Measurements from ENCODE around the gene LHX4. TPM values are rescaled to one million over a fixed set of nuclear protein-coding genes. Genes with fewer than 3 reads are reported as not detected.
A peak's percentile ranks its signal among the peaks of the same experiment; 100 is the strongest.

Gene LHX4
- total RNA-seq, 2 donors from 2014 or later = 0.58 to 1.7 TPM

DNA sequence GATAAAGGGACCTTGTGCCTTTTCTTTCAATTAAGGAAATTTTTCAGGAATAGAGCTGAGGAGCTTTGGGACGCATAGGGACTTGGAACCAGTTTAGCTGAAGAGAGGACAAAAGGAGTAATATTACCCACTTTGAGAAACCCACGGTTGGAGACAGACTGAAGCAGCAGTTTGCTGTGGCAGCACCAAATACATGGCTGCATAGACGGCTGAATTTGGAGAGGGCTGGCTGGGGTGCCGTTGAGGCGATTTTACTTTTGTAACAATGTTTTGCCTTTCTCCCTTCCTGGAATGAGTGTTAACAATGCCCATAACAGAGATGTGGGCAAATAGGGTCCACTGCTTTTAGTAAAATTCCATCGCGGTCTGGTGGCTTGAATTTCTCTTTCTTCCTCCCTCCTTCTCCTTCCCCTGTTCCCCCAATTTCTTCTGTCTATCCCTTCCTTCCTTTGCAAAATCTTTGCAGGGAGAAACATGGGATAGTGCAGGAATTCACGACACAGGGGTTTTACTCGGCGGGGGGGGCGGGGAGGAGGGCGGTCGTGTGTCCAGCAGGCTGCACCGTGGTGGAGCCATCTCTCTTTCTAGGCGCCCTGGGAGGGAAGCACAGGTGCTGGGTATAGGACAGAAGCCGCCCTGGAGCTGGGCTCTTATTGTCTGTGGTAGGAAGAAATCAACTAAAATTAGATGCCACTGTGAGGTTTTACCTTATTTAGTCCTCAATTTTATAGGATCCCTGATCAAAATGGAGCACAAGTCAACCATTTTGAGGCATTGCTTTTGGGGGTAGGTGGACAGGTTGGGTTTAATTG, 6.8 kb downstream of the LHX4 start:
- ATAC-seq = no peak
- no peak for DNase-seq
- intact Hi-C loops (cut with DNase I, micrococcal nuclease) = no loop called here

DNA sequence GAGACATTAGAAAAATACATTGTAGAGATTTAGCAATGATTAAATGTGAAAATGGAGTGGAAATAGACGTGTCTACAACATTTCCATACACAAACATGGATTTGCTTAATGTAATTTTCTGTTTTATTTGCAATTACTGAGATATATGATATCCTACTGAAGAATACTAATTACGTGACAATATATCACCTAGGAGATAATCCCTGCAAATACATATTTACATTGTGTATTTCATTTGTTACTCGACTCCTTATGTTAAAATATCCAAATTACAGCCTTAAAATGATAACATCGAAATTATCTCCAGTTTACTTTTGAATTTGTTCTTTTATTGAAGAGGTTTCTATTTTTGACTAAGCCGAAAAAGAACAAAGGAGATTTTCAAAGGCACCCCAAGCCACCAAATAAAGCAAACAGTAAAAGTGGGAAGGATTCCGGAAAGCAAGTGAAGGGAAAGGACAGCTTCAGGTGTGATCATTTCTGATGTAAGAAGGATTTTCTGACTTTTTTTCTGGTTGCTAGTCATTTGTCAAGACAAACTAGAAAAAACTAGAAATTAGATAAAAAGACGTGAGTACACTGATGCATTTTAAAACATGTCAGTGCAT, 7.9 kb downstream of the LHX4 start:
- ATAC-seq (no peak), DNase-seq (no peak)
- intact Hi-C loops (cut with DNase I, micrococcal nuclease) = no loop called here

DNA sequence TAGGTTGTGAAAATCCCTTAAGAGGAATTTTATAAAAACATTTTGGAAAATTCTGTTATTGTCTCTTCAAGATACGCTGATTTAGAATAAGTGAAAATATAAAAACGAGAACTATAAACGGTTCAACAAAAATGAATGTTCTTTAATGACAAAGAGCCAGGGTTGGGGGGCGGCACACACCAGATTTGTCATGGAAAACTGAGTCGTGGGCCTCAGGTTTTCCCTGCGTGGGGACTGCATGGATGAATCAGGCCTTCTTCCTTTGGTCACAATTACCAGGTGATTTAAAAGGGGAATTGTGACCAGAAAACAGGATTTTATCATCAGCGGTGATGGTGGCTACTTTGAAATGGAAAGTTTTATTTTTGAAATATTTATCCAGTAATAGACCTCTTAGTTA, 8.6 kb downstream of the LHX4 start:
- DNase-seq (no peak), ATAC-seq (no peak)
- intact Hi-C loops (cut with DNase I, micrococcal nuclease) = no loop called here

DNA sequence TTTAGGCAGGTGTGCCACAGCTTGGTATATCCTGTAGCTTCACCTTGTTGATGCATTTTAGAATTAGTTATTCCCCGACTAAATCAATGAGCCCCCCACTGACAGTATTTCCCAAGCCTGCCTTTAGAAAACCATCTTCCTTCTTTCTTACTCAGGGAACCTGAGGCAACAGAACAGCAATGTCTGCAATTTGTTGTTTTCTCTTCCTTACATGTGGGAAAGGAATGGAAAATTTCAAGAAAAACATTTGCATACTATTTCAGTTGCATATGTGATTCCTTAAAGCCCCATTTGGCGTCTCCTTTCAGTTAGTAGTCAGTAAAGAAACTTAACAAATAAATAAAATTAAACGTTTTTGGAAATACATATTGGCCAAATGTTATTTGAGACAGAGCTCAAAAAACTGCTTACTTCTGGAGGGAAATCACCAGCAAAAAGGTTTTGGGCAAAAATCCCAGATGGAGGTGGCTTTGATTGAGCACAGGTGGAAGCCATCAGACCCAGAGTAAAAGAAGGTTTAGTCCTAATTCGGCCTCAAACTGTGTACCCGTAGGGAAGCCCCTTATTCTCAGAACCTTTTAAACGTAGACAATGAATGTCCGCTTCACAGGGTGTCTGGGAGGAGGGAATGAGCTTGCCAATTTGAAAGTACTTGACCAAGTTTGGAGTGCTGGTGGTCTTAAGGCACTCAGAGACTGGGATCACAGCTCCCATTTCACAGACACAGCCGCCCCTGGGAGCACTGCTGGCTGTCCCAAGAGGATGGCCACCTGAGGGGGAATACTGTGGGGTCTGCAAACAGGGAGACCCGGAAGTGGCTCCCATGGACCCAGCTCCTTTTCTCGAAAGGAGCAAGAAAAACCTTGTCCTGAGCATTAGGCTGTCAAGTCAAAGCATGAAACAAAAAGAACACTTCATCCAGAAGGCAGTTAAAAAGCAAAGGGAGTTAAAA, 9.4 kb downstream of the LHX4 start:
- DNase-seq (no peak), ATAC-seq (no peak)
- intact Hi-C loops (cut with DNase I, micrococcal nuclease) = no loop called here

DNA sequence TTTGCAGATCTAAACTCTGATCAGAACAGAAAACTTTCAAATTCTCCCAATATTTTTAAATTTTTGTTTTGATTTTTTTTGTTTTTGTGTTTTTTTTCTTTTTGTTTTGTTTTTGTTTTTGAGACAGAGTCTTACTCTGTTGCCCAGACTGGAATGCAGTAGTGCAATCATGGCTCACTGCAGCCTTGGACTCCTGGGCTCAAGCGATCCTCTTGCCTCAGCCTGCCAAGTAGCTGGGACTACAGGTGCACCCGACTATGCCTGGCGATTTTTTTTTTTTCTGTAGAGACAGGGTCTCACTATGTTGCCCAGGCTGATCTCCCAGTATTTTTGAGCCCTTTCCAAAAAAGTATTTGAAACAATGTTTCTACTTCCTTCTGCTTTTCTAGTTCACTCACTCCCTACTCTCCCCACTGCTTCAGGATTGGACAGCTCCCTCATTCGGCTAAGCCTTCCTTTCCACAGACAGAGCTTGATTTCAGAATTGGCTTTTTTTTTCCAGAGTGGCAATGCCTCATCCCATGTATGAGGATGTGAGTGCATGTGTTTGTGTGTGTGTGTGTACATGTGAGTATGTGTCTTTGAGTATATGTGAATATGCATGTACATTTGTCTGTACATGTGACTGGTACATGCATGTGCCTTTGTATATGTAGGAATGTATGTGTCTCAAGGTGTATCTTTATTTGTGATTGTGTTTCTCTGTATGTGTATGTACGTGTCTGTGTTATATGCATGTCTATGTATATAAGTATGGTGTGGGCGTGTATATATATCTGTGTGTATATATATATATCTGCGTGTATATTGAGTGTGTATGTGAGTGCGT, 11.9 kb downstream of the LHX4 start:
- ATAC-seq (no peak), DNase-seq (no peak)
- intact Hi-C loops (cut with DNase I, micrococcal nuclease) = no loop called here

DNA sequence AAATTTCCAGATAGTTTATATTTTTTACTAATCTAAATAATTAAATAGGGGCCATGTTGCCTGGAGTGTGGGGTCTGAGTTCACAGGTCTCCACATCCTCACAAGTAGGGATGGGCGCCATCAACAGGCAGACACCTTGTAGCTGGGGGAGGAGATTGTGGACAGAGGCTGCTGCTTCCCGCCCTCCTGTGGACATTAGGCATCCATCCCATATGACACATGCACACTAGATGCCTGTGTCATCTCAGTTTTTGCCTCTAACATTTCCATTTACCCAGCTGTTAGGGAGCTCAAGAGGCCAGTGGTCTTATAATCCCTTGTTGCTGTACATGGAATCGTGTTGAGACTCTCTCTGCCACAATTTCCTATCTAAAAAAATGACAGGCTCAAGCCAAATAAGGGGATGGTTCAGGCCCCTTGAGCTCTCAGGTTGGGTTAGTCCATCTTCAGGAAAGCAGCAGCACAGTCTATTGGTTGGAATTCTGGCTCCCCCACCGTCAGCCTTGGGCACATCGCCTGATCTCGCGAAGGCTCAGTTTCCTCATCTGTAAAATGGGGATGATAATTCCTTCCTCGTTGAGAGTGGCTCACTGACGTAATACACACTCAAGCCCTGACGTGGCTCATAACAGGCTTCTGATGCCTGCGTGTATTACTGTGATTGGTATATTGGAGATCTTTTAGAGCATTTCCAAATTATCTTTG, 13.6 kb downstream of the LHX4 start:
- DNase-seq = no peak
- intact Hi-C loops (cut with DNase I, micrococcal nuclease) = no loop called here
- ATAC-seq = no peak

DNA sequence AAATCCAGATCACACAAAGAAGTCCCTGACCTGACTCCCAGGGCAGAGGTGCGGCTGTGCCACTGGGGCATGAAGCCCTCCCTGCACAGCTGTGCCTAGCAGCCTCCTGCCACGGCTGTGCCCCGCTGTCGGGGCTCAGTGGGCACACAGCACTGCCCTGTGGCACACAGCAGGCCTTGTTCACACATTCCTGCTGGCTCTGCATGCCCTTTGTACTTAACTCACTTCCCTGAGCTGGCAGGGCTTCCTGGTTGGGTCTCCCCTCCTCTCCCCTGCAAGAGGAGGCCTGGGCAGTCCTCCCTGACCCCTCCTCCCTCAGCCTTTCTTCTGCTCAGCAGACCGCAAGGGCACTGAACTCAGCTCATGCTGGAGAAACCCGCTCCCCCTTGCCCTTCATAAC, 14.8 kb downstream of the LHX4 start:
- DNase-seq (peak in 1 of 2 donors; percentile 24), ATAC-seq (peak; percentile 97)
- intact Hi-C loops (cut with DNase I, micrococcal nuclease) = no loop called here

DNA sequence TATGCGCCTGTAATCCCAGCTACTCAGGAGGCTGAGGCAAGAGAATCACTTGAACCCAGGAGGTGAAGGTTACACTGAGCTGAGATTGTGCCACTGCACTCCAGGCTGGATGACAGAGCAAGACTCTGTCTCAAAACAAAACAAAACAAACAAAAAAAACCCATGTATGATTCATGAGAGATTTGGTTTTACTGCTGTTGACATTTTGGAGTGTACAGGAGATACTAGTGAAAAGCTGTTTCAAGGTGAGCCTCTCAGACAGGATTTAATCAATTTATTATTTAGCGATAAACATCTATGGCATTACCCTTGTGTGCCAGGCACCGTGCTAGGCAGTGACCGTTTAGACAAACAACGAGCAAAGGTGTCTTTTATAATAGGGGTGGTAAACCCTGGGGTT, 16.5 kb downstream of the LHX4 start:
- DNase-seq = no peak
- intact Hi-C loops (cut with DNase I, micrococcal nuclease) = no loop called here

DNA sequence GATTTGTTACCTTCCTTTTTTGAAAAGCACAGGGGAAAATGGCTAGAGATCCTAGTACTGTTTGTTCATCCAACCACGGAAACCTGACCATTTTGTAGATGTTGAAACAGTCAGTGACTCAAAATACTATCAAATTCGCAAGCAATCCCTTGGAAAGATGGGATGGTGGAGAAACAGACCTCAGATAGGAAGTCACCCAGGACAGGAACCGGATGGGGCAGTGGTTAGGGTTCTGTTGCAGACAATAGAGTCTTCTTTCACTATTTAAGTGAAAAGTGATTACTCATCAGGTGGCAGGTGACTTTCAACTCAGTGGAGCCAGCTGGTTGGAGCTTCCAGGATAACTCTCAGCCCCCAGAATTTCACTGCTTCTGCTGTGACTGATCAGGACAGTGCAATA, 17.0 kb downstream of the LHX4 start:
- DNase-seq (no peak), ATAC-seq (no peak)
- intact Hi-C loops (cut with DNase I, micrococcal nuclease) = no loop called here

More for the DNA sequence above, 16.5 kb downstream of the LHX4 start:
- ATAC-seq = no peak

DNA sequence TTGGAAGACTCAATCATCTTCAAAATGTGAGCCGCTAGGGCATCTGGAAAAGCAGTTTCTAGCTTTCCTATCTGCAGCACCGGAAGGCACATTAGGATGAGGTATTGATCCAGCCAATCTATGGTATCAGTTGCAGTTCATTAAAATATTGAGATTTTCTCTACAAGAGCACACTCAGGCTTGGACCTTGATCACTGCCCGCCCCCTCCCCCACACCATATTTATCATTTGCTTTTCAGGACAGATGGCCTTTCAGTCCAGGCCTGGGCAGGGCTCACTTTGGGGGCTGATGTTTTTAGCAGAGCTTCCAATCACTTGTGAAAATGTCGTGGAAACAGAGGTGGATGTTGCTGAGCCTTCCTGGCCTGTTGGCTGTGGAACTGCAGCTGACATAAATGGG, 17.5 kb downstream of the LHX4 start:
- no peak for DNase-seq
- intact Hi-C loops (cut with DNase I, micrococcal nuclease) = no loop called here
- no peak for ATAC-seq

DNA sequence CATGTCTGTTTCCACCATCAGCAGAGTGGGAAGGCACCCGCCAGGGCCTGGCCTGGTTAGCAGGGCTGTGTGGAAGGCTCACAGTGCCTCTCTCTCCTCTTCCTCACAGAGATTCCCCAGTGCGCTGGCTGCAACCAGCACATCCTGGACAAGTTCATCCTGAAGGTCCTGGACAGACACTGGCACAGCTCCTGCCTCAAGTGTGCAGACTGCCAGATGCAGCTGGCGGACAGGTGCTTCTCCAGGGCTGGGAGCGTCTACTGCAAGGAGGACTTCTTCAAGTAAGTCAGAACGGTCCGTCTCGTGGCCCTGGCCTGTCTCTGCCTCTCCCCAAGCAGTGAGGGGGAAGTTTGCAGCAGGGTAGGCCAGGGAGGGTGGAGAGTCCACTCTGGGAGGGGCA, 18.1 kb downstream of the LHX4 start:
- intact Hi-C loops (cut with DNase I, micrococcal nuclease) = no loop called here
- no peak for ATAC-seq
- DNase-seq = no peak

DNA sequence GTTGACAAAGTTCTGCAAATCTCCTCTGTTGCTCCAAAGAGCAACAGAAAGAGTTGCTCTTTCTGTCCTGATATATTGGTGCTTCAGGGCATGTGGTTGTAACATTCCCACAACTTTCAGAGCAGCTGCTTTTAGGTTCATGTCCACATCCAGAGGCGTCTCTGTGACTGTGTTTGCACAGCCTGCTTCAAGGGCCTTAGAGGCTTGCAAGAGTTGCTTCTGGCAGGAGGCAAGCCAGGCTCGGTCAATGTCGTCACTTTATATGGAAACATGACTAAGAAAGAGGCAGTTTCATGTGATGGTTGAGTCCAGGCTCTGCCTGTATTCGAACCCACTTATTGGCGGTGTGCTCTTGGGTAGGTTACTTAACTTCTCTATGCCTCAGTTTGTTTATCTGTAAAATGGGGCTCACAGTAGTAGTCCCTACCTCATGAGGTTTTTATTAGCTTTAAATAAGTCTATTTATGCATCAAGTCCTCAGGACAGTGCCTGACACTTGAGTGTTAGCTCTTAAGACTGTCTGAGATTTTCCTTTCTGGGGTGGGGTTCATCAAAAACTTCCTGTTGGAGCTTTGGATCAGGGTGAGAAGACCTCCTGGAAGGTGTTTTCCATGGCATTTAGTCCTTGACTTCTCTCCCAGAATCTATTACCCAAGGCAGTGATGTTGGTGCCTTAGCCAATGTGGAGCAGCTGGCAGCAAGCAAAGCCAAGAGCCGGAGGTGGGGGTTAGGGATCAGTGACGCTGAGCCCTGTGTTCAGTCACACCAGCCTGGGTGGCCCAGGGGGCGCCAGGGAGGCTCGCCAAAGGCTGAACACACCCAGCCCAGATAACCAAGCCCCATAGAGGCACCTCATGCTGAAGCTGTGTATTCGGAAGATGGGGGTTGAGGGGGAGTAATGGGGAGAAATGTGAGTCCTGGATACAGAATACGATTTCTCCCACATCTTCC, 18.9 kb downstream of the LHX4 start:
- peak in 1 of 2 donors; percentile 22 for DNase-seq
- no peak for ATAC-seq
- intact Hi-C loops (cut with DNase I, micrococcal nuclease) = no loop called here

DNA sequence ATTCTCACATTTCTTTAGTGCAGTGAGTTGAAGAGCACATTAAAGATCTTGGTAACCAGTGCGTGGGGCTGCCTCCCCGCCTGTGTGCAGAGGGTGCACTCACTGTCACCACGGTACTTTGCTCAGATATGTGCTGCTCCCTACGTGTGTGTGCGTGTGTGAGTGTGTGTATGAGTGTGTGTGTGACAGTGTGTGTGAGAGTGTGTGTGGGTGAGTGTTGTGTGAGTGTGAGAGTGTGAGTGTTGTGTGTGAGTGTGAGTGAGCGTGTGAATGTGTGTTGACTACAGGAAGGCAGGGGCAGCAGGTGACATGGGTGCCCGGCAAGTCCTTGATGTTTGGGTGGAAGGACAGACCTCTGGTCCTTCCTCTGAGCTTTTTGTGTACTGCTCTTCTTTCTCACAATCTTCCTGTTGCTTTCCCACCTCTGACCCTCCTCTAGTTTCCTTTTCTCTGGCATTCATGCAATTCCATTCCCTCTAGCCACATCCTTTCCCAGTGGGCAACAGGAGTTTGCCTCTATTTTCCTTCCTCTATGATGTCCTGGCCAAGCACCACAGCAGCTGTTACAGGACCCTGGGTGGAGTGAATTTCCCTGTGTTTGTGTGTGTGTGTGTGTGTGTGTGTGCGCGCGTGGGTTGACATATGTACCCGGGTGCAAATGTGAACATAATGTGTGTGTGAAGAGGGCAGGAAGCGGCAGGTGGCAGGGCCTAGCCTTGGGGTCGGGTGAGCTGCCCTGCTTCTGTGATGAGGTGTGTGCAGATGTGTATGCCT, 19.8 kb downstream of the LHX4 start:
- ATAC-seq = no peak
- no peak for DNase-seq
- intact Hi-C loops (cut with DNase I, micrococcal nuclease) = loop anchor here in 1 of 2 donors (5.0 kb wide), 1 partner anchor 227 kb away; no protein-coding TSS in a partner anchor

DNA sequence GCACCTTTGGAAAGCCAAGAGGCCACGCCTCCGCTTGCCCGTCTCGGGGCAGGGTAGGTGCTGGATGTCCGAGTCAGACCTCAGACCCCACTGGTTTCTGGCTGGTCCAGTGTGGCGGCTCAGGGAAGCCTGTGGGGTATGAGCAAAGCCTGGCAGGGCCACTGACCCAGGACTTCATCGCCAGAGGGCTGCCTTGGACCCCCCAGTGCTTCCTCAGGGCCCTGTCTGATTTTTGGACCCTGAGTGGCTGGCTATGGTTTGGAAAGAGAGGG, 20.4 kb downstream of the LHX4 start:
- DNase-seq = no peak
- intact Hi-C loops (cut with DNase I, micrococcal nuclease) = loop anchor here in 1 of 2 donors (5.0 kb wide), 1 partner anchor 227 kb away; no protein-coding TSS in a partner anchor
- ATAC-seq = no peak

DNA sequence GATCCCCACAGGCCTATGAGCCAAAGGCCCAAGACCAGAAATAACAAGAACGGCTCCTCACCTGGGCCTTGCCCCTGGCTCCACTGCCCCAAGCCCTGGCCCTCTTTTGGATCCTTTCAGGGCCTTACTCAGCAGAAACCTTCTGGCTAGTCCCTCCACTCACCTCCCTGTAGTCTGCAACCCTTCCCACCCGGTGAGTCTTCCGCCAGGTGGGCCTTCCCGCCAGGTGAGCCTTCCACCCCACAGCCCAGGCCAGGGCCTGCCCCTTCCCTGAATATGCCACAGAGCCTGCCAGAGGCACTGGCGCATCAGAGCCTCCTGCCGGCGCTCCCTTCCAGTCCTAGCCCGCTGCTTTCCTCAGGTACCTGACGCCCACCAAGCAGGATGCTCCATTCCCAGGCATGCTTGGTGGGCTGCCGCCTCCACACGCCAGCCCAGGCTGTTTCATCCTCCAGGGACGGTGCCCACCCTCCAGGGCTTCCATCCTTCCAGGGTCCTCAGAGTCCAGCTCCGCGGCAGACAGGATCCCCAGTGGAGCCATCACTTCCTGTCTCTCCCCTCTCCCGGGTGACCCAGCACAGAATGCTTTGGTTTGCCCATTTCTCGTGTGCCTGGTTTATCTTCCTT, 20.9 kb downstream of the LHX4 start:
- DNase-seq (no peak), ATAC-seq (no peak)
- intact Hi-C loops (cut with DNase I, micrococcal nuclease) = loop anchor here in 1 of 2 donors (5.0 kb wide), 1 partner anchor 226 kb away; no protein-coding TSS in a partner anchor

Measured in left colon (tissue), 2 donors.